GM19238 (cell line): ENCODE data around the gene DICER1.

Experiments used
- DNase-seq: peaks from one replicate; pipeline ENCODE4 v3.0.0; 2011; ENCODE audit warnings: low spot score; ENCODE audit not compliant: insufficient read length

DICER1 gene

DNA sequence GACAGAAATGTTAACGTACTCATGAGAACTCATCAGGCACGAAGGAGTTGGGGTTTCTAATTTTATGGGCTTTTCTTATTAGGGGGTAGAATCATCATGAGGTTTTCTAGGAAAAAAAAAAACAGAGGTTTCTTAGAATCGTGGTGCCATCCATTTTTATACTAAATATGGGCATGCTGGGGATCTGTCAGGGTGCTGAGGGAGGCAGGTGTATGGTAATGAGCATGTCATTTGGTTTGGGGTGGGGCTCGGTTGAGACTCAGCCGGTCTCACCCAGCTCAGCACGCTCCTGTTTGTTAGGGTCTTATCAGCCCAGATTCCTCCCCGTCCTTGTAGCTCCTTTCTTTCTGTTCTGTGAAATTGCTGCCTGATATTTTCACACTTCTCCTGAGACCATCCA lies 98.2 kb downstream of the DICER1 start:
- DNase-seq, result no peak

DNA sequence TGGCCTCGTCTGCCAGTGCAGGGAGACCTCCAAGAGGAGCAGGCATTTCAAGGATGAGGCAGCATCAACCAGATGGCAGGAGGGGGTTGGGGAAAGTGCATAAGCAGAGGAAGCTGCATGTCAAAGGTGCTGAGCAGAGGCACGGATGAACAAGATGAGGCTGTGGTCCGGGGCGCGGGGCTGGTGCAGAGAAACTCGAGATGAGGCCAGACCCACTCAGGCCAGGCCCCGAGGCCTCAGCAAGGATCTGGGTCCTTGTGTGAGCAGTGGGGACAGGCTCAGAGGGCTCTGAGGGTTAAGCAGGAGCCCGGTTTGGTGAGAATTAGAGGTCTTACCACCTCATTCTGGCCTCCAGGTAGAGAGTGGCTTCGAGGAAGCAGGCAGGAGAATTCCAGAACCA lies 98.8 kb downstream of the DICER1 start:
- DNase-seq, result no peak

DNA sequence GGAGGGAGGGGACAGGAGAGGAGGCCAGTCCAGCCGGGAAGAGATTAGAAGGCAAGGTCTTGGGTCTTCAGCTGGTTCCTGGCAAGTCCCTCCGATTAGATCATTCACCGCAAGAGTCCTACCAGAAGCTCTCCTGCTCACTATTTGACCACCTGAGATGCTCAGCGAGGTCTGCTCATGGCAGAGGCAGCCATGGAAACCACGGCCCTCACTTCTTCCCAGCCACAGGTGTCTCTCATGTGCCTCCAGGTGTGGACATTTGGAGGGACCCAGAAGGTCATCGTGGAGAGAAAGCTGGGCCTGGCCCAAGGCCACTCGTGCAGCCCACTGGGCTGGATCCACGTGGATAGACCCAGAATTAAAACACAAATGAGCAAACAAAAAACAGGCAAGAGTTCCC lies 99.5 kb downstream of the DICER1 start:
- no peak for DNase-seq

DNA sequence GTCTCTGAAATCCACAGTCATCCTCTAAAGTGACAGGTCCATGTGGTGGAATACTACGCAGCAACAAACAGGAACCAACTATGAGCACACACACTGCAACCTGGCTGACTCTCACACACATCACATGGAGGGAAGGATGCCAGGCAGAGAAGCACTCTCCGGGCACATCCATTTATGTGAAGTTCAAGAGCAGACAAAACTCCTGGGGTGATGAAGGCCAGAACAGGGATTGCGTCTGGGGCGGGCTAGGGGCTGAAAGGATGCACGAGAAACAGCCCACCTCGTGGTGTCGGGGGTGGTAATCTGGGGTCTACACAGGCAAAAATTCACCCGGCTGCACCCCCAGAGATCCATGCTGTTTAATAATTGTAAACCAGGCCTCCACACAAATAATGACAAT lies 100.2 kb downstream of the DICER1 start:
- no peak for DNase-seq

DNA sequence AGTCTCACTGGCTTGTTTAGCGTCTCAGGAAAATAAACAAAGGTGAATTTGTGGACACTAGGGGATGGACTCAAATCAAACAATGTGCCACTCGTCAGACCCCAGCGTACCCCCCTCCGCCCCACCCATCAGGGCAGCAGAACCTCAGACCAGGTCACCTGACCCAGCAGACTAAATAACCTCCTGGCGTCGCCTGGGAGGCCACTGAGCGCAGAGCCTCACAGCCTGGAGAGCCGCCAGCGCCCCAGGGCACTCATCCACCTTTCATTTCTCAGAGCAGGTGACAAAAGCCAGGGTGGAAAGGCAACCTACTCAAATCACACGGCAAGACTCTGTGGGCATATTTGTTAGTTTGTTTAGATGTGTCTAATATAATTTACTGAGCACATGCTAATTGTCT lies 100.9 kb downstream of the DICER1 start:
- no peak for DNase-seq

DNA sequence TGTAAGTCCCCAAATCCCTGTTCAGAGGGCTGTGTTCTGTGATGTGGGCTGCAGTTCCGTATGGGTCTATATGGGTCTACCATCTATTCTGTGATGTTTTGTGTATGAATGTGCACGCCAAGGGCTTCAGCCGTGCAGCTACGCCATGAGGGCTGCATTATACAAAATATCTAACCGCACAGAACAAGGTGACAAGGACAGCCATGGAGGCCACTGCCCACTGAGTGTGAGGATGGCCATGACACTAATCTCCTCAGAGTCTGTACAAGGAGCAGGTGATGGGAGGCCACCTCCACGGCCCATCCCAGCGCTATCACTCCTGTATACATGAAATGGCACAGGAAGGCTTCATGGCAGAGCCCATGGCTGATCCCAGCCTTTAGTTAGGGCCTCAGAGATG lies 102.0 kb downstream of the DICER1 start:
- DNase-seq, result no peak

DNA sequence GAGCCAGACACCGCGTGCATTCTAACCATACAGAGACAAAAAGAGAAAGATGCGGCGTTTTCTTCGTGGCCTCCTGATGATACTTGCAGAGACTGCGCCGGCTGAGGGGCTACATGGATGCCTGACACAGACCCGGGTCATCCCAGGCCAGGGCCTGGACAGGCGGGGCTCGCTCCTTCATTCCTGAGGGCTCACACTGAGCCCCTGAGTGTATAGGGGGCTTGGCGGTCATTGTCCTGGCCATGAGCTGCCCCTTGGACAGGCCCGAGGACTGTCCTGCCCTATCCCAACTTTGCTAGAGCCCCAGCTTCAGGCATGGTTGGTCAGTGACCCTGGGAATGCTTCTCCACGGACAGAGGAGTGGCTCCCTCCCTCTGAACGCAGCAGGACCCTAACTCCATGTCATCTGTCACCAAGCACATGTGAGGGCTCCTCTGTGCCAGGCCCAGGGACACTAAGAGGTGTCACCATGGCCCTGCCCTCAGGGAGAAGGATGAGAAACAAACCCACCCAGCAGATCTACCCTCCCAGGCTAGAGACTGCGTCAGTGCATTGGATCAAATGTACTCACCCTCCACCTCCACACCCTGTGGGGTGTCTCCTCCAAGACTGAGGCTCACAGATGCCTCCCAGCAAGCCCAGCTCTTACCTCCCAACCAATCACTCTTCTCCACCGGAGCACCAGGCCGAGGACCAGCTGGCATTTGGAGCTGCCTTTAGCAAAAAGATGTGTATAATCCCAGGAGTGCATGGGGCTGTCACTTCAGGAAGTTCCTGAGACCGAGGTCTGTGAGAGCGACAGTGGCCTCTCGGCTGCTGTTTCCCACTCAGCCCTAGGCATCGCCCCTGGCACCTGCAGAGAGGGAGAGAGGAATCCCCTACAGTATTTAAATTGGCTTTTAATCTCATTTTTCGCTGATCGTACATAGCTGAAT lies 102.7 kb downstream of the DICER1 start:
- DNase-seq, result no peak

DNA sequence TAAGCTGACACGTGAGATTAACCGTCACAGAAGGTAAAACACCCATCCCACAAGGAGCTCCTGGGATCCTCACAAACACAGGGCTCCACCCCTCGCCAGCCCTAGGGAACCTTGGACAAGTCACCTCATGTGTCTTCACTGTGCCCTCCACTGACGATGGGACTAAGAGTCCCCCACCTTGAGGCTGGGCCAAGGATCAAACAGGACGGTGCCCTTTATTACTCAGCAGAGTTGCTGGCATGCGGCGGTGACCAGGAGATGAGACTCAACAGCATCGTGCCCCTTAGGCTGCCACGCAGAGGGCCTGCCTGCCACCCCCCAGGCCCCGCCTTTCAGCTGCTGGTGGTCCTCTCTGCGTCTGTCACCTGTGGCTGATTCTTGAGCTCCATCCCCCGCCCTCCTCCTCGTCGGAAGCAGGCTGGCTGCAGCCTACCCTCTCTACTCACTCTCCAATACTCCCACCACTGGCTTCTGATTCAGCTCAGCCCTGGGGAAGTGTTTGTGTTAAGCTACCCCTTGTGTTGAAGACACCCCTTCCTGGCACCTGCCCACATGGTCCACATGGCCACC lies 105.2 kb downstream of the DICER1 start:
- no peak for DNase-seq

DNA sequence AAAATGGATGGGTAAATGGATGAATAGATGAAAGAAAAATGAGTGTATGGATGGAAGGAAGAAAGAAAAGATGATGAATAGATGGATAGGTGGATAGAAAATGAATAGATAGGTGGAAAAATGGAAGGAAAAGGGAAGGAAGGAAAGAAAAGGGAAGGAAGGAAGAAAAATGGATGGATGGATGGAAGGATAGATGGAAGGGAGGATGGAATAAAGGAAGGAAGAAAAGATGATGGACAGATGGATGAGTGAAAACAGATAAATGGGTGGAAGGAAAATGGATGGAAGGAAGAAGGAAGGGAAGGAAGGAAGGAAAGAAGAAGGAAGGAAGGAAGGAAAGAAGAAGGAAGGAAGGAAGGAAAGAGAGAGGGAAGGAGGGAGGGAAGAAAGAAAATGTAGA lies 107.4 kb downstream of the DICER1 start:
- no peak for DNase-seq

DNA sequence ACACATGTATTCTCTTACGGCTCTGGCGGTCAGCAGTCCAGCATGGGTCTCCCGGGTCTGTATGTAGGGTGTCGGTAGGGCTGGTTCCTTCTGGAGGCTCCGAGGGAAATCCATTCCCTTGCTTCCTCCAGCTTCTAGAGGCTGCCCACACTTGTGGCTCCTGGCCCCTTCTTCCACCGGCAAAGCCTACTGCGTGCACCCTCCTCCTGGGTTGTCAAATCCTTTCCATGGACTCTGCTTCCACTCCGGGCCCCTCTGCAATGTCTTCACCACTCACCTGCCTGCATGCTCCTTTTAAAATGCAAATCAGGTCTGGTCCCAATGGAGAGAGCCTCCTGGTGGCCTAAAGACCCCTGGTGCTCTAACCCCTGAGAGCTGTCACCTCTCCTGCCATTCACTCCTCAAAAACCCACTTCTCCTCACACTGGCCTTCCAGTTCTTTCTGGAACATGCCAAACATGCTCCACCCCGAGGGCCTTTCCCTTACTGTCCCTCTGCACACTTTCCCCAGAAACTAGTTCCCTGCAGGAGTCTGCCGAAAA lies 108.5 kb downstream of the DICER1 start:
- no peak for DNase-seq

DNA sequence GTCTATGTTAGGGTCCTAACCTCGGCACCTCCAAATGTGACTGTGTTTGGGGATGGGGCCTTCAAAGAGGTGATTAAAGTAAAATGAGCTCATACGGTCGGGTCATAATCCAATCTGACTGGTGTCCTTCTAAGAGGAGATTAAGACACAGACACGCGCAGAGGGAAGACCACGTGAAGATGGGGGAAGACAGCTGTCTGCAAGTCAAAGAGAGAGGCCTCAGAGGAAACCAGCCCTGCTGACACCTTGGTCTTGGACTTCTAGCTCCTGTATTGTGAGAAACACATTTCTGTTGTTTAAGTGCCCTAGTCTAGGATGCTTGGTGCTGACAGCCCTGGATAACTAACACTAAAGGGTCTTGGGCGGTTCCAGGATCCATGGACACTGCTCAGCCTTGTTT lies 109.6 kb downstream of the DICER1 start:
- DNase-seq, result no peak

DNA sequence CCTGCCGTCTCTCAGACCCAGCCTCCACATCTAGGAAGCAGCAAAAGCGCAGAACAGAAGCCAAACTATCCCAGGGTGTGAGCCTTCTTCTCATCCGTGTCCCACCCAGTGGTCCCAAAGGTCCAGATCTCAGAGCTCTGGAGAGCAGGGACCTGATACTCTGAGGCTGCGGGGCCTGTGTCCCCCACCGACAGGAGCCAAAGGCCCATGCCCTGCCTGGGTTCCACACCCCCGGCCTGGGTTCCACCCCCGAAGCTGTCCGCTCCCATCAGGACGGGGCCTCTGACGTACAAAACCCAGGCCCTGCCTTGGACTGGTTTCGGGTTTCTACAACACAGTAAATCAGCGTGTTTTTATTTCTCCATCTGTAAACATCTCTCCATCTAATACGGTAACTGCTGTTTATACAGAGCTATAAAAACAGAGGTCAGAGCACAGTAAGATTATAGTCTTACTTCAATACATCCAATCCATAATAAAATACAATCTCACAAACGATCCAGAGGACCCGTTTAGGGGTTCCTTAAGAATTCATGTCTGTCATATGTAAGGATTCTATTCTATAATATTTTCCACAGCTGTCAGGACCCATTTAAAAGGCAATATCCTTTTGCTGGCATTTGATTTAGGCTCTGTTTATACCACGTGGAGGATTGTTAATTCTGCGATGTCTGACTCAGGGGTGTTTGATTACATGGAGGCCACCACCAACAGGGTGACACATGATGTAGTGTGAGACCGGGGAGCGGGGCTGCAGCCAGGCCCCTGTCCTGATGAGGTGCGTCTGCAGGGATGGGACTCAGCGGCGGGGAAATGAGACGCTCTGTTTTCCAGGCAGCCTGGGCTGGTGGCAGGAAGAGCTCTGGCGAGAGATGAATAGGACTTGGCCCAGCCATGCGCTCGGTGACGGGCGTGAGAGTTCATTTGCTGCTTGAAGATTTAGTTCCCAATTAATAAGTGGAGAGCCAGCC lies 110.3 kb downstream of the DICER1 start:
- no peak for DNase-seq

DNA sequence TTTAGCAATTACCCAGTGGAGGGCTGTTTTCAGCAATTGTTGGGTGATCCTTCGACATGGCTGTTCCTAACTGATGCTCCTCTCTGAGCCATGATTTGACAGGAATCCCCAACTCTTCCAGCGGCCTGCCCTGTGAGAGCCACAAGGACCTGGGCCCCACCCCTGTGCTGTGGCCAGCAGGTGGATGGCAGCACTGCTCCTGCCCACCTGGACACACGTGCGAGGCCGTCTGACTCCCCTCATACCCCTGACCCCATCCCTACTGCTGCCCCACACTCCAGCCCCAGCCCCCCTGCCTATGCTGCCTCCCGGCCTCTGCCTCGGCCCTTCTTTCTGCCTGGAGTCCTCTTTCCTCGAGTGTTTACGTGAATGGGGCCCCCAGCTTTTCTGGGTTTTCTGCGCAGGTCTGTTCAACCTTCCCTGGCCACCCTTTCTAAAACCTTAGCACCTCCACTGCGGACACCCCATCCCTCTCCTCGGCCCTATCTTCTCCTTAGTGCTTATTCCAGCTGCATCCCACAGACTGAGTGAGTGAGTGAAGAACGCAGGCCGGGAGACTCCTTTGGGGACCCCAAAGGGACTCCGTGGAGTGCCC lies 111.4 kb downstream of the DICER1 start:
- no peak for DNase-seq

DNA sequence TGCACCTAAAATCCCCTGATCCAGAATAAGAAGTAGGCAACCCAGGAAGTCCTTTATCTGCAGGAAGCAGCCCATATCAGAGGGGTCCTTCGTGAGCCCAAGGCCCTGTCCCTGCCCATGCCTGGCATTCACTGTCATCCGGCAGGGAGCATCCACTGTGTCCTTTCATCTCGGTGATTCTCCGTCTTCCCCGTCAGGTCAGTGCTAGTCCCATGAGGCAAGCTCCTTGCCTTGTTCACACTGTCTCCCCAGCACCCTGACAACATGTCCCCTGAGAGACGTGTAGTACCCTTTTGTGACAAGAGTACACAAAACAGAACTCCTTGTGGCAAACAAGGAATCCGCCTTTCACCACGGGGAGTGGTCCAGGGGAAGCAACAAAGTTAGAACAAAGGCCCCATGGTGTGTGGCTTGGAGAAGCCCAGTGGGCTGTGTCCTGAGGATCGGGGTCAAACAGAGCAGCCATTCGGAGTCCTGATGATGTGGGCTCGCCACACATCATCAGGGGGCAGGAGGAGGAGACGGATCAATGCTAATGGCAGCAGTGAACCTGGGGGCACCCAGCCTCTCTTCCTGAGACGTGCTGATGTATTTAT lies 112.1 kb downstream of the DICER1 start:
- no peak for DNase-seq

DNA sequence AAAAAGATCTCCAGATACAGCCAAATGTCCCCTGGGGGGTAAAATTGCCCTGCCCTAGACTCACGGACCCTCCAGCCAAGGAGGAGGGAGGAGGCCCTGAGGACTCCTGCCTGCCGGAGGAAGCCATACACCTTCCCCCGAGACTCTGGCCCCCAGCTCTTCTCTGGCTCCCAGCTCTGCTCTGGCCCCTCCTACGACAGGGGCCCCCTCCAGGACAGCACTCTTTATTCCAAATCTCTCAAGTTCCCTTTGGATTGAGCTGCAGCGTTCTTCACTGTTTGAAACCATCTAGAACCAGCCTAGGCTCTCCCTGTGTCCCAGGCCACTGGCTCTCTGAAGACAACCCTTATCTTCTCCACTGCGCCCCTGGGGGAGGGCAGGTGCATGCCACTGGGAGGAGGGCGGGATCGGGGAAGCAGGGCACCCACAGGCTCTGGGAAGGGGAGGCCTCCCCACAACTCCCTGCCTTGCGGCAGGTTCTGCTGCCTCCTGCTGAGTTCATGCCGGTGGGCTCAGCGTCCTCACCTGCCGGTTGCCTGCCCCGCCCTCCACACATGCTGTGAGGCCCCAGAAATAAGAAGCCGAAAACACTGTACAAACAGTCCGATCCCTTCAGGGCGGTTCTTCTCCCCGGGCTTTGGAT lies 112.7 kb downstream of the DICER1 start:
- no peak for DNase-seq

DNA sequence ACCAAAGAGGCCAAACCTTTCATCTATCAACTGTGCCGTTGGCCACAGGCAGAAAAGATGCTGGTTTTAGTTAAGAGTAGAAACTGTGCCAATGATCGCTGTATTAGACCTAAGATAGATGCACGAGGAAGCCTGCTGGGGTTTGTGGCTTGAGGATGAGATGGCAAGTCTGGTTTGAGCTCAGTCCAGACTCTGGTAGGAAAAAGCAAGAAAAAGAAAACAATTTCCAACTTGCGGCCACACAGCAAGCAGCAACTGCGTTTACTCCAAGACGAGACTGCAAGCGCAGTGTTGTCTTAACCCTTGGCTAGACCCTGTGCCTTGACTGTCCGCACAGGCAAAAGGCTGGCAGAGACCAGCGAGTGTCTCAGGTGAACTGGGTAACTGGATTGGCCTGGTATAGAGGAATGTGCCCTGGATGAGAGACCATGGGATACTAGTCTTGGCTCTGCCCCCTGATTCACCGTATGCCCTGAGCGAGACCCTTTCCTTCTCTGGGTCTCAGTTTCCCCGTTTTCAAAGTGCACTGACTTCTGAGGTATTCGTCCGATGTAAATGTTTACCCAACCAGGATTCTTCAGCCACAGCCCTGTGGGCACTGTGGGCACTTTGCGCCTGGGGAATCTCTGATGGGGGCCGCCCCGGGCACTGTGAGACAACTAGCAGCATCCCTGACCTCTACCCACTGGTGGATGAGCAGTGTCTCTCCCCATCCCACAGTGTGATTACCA lies 113.4 kb downstream of the DICER1 start:
- DNase-seq, result no peak

DNA sequence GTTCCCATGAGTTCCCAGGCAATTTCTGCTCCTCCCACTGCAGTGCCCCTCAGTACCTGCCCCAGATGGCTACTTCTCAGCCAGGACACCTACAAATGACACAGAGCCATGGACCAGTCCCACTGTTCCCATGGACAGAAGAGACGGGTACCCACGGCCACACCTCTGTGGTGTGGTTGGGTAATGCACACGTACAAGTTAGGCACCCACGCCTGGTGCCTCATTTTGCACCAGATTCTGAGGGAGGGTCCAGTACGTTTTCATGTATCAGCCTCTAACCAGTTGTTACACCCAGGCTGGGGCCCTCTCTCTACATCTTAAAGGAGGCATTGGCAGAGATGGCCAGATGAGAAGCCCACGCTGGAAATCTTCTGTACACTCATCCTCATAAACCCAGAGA lies 114.0 kb downstream of the DICER1 start:
- no peak for DNase-seq

DNA sequence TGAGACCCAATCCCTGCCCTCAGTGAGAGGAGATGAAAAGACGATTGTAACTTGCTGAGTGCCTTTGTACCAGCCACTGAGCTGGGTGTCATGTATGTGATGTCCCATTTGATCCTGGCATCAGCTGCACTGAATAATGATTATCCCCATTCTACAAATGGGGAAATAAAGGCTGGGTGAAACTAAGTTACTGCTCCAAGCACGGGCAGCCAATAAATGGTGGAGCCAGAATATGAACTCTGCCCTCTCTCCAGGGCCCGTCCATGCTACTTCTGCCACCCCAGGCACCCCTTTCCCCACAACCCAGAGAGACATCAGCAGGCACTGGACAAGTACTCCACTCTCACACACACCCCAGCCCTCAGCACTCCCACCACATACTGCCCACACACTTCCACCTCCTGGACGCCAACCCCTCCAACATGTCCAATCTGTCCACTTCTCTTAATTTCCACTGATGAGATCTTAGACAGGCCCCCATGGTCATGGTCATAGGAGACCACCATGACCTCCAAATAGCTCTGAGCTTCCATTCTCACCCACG lies 115.8 kb downstream of the DICER1 start:
- DNase-seq, result no peak

DNA sequence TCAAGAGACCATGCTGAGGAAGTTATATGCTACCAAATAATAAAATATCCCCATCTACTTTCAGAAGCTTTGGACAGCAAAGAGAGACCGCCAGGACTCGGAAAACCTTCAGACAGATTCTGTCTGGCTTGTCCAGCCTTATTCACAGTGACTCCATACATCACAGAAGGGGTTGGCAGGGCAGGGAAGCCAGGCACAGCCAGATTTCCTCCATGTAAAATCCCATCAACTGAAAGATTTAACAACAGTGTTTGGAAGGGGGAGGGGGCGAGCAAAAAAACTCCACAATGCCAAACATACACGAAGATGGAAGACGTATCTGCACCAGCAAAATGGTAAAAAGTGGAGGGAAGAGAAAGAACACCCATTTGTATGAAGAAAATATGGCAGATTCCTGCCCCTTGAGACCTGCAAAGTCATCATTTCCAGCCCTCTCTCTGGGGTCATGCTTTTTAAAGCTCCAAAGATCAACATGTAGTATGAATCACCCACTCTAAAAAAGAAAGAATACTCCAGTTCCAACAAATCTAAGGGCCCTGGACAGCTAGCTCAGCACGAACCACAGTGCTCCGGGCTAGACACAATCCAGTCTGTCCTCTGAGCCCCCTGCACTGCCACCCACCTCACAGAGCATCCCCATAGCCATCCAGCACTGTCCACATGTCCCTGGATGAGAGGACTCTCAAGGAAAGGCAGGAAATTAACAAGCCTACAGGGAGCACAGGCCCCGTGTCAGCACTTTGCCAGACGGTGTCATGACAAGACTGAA lies 116.4 kb downstream of the DICER1 start:
- no peak for DNase-seq
